Peyer's patch (tissue), 4 donors: Measurements from ENCODE around the gene PRELID1.

Source experiments
- POLR2A ChIP-seq, 2 donors: fragments of 450-650 bp; IDR thresholded peaks; one replicate each; pipeline ENCODE4 v1.5.1; 2017; ENCODE audit warnings: antibody characterized with exemption in 2 of 2, mild to moderate bottlenecking in 2 of 2, moderate library complexity in 2 of 2
- TF ChIP-seq, protein P1 (sequence below), 6 experiments: fragments of 450-650 bp in 4 of 6; fragments of 200-600 bp in 2 of 6; sonication (generic) in 1 of 6; IDR thresholded peaks; one replicate each; pipeline ENCODE4 v1.5.1; 2017 to 2019; ENCODE audit warnings: antibody characterized with exemption in 6 of 6, mild to moderate bottlenecking in 3 of 6, moderate library complexity in 1 of 6

DNA sequence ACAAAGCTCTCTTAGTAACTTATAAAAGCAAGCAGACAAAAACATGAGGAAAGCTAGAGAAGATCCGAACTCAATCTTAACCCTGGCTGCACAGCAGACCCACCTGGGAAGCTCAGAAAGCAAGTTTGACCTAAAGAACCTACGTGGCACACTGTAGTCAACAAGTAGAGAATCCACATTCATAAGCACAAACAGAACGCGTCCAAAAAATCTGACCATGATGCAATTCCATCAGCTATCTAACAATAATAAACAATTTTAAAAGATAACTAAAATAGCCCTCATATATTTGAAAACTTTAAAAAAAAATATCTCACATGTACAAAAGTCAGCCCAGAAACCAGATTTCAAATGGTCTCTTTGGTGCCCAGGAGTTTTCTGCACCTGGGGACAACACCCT lies 43.2 kb downstream of the PRELID1 start:
- TF ChIP-seq, protein P1, sequence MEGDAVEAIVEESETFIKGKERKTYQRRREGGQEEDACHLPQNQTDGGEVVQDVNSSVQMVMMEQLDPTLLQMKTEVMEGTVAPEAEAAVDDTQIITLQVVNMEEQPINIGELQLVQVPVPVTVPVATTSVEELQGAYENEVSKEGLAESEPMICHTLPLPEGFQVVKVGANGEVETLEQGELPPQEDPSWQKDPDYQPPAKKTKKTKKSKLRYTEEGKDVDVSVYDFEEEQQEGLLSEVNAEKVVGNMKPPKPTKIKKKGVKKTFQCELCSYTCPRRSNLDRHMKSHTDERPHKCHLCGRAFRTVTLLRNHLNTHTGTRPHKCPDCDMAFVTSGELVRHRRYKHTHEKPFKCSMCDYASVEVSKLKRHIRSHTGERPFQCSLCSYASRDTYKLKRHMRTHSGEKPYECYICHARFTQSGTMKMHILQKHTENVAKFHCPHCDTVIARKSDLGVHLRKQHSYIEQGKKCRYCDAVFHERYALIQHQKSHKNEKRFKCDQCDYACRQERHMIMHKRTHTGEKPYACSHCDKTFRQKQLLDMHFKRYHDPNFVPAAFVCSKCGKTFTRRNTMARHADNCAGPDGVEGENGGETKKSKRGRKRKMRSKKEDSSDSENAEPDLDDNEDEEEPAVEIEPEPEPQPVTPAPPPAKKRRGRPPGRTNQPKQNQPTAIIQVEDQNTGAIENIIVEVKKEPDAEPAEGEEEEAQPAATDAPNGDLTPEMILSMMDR (IDR thresholded peaks at IDR 0.05): no peak
- TF ChIP-seq POLR2A (IDR thresholded peaks at IDR 0.05): no peak
